CD4-positive, alpha-beta T cell (primary cell): ENCODE measurements around the gene SHLD1. TPM values are rescaled to one million over a fixed set of nuclear protein-coding genes. Genes with fewer than 3 reads are reported as not detected.

Experiments used
- ATAC-seq: fragments of 200-7000 bp; cut with Tn5 transposase; one replicate; pipeline ENCODE4 v1.10.0; 2022; ENCODE audit warnings: mild to moderate bottlenecking; ENCODE audit not compliant: poor library complexity
- CTCF ChIA-PET: fragments of 350-600 bp; sonication (Branson Sonifier 250); formaldehyde crosslinking; loops from one replicate; lab custom pipeline; 2021; ENCODE audit warnings: antibody characterized with exemption, inconsistent platforms; lab: Charles Lee
- POLR2A ChIA-PET: fragments of 350-600 bp; sonication (Branson Sonifier 250); formaldehyde crosslinking; loops from one replicate; lab custom pipeline; 2021; ENCODE audit warnings: antibody characterized with exemption, inconsistent platforms; lab: Charles Lee
- DNase-seq, 14 experiments: peaks; one replicate each; pipeline ENCODE4 v3.0.0-alpha.2; 2013 to 2020; ENCODE audit warnings: mixed read lengths in 2 of 14
- H3K27ac ChIP-seq, 2 donors: one replicate each; pipeline versions ENCODE4 v1.5.1 to v1.7.0; 2013; ENCODE audit warnings: low read length in 2 of 2, low read depth in 1 of 2, mild to moderate bottlenecking in 1 of 2
- H3K27me3 ChIP-seq, 2 experiments: 1 replicate in 1 of 2; 2 replicates in 1 of 2; pipeline versions ENCODE4 v1.6.1 to v1.7.0; 2013; ENCODE audit warnings: low read length in 2 of 2, control low read depth in 1 of 2, mild to moderate bottlenecking in 1 of 2, moderate library complexity in 1 of 2; ENCODE audit not compliant: insufficient read depth in 2 of 2, control insufficient read depth in 1 of 2
- H3K36me3 ChIP-seq: one replicate; pipeline ENCODE4 v1.6.1; 2013; ENCODE audit warnings: low read length, control low read depth; ENCODE audit not compliant: insufficient read depth
- H3K4me1 ChIP-seq: one replicate; pipeline ENCODE4 v1.6.1; 2013; ENCODE audit warnings: low read length, control low read depth; ENCODE audit not compliant: insufficient read depth
- H3K4me3 ChIP-seq: one replicate; pipeline ENCODE4 v1.5.1; 2013; ENCODE audit warnings: mild to moderate bottlenecking, low read length, moderate library complexity
- H3K9me3 ChIP-seq, 2 experiments: 1 replicate in 1 of 2; 2 replicates in 1 of 2; pipeline versions ENCODE4 v1.6.1 to v1.7.0; 2013; ENCODE audit warnings: low read length in 2 of 2, mild to moderate bottlenecking in 2 of 2, control low read depth in 1 of 2, moderate library complexity in 1 of 2; ENCODE audit not compliant: control insufficient read depth in 1 of 2, insufficient read depth in 1 of 2
- H3K27ac Mint-ChIP-seq: one replicate; pipeline ENCODE4 v1.8.0; 2020; ENCODE audit warnings: mixed read lengths
- H3K27me3 Mint-ChIP-seq: one replicate; pipeline ENCODE4 v1.8.0; 2021; ENCODE audit warnings: mixed read lengths
- H3K36me3 Mint-ChIP-seq: one replicate; pipeline ENCODE4 v1.8.0; 2021; ENCODE audit warnings: low read depth, mixed read lengths
- H3K4me1 Mint-ChIP-seq: one replicate; pipeline ENCODE4 v1.8.0; 2021; ENCODE audit warnings: low read depth, mixed read lengths
- H3K4me3 Mint-ChIP-seq: one replicate; pipeline ENCODE4 v1.8.0; 2020; ENCODE audit warnings: mild to moderate bottlenecking, mixed read lengths
- H3K9me3 Mint-ChIP-seq: one replicate; pipeline ENCODE4 v1.8.0; 2020; ENCODE audit warnings: mixed read lengths
- CTCF ChIP-seq: fragments of 200-600 bp; IDR thresholded peaks from one replicate; pipeline ENCODE4 v1.8.0; 2022; ENCODE audit warnings: antibody characterized with exemption, mild to moderate bottlenecking
- intact Hi-C, 2 experiments: fragments of 100-400 bp; cut with DNase I in 1 of 2; cut with micrococcal nuclease in 1 of 2; formaldehyde crosslinking; loops; one replicate each; pipeline versions ENCODE4 v1.15.1 to v1.9.0; 2023 to 2025; cut with DNase I, micrococcal nuclease
- total RNA-seq, 174 experiments: library from RNA in 2 of 174; stranded (reverse) in 2 of 174; gene quantifications; one replicate each; pipeline ENCODE4 v1.2.3 and lab custom pipeline; 2021 to 2026

SHLD1 gene
- total RNA-seq, 2 experiments from 2014 or later = 7.0 to 7.3 TPM

GRCh38 chr20:5781798-5782750 lies 31.9 kb downstream of the SHLD1 start:
- no peak overlapping the region for H3K27ac ChIP-seq
- no peak overlapping the region for H3K4me3 Mint-ChIP-seq

GRCh38 chr20:5784735-5785134 lies 34.5 kb downstream of the SHLD1 start:
- Mint-ChIP-seq H3K27ac (peak overlapping the region; percentile 68), H3K27me3 (no peaks in the 10 kb centered on the region), H3K4me3 (no peak overlapping the region), H3K36me3 (peaks cover 46% of the 10 kb centered on the region), H3K4me1 (peaks cover 18% of the 10 kb centered on the region), H3K9me3 (no peaks in the 10 kb centered on the region)
- Histone ChIP-seq H3K9me3 (no peaks in the 10 kb centered on the region), H3K27ac (no peak overlapping the region), H3K36me3 (peaks cover 31% of the 10 kb centered on the region), H3K27me3 (no peaks in the 10 kb centered on the region), H3K4me3 (no peak overlapping the region), H3K4me1 (no peaks in the 10 kb centered on the region)
- POLR2A ChIA-PET = no interaction called here
- CTCF ChIA-PET = interaction anchor here (0.5 to 1.7 kb wide), 2 partner anchors 216 to 261 kb away, joined by 3 to 5 read pairs; no protein-coding TSS in a partner anchor
- intact Hi-C loops = loop anchor here in 1 of 2 experiments (5.0 kb wide), 1 partner anchor 293 kb away; no protein-coding TSS in a partner anchor
- TF ChIP-seq CTCF = no peak
- ATAC-seq = no peak
- DNase-seq = no peak

More at GRCh38 chr20:5781798-5782750, 31.9 kb downstream of the SHLD1 start:
- Histone ChIP-seq H3K4me1 (no peaks in the 10 kb centered on the region), H3K27me3 (no peaks in the 10 kb centered on the region), H3K36me3 (peaks cover 46% of the 10 kb centered on the region), H3K4me3 (no peak overlapping the region), H3K9me3 (no peaks in the 10 kb centered on the region)
- no peak for ATAC-seq
- ChIA-PET POLR2A (no interaction called here), CTCF (interaction anchor here (1.5 to 1.9 kb wide), 2 partner anchors 252 to 253 kb away, joined by 5 to 7 read pairs; no protein-coding TSS in a partner anchor)
- intact Hi-C loops = no loop called here
- H3K36me3 Mint-ChIP-seq = peaks cover 59% of the 10 kb centered on the region
- H3K4me1 Mint-ChIP-seq = peaks cover 7% of the 10 kb centered on the region
- TF ChIP-seq CTCF = no peak
- H3K27me3 Mint-ChIP-seq = no peaks in the 10 kb centered on the region
- no peak overlapping the region for H3K27ac Mint-ChIP-seq
- no peaks in the 10 kb centered on the region for H3K9me3 Mint-ChIP-seq
- DNase-seq = no peak

GRCh38 chr20:5785146-5785545 lies 34.9 kb downstream of the SHLD1 start:
- CTCF ChIA-PET = interaction anchor here (0.5 to 1.7 kb wide), 2 partner anchors 216 to 261 kb away, joined by 3 to 5 read pairs; no protein-coding TSS in a partner anchor
- POLR2A ChIA-PET = no interaction called here
- Mint-ChIP-seq H3K4me3 (no peak overlapping the region), H3K27me3 (no peaks in the 10 kb centered on the region), H3K4me1 (peaks cover 18% of the 10 kb centered on the region), H3K27ac (peak overlapping the region; percentile 68), H3K9me3 (no peaks in the 10 kb centered on the region), H3K36me3 (peaks cover 49% of the 10 kb centered on the region)
- no peaks in the 10 kb centered on the region for H3K4me1 ChIP-seq
- H3K4me3 ChIP-seq = no peak overlapping the region
- peaks cover 33% of the 10 kb centered on the region for H3K36me3 ChIP-seq
- TF ChIP-seq CTCF = no peak
- intact Hi-C loops = loop anchor here in 1 of 2 experiments (5.0 kb wide), 1 partner anchor 292 kb away; no protein-coding TSS in a partner anchor
- H3K9me3 ChIP-seq = no peaks in the 10 kb centered on the region
- ATAC-seq (no peak), DNase-seq (no peak)
- H3K27ac ChIP-seq = no peak overlapping the region
- H3K27me3 ChIP-seq = no peaks in the 10 kb centered on the region
